Activated naive CD8-positive, alpha-beta T cell (primary cell): ENCODE data around the gene CNTF.

Source experiments
- H3K27ac Mint-ChIP-seq: one replicate; pipeline ENCODE4 v1.8.0; 2021; ENCODE audit warnings: mixed read lengths
- H3K27me3 Mint-ChIP-seq: one replicate; pipeline ENCODE4 v1.8.0; 2021; ENCODE audit warnings: mixed read lengths
- H3K36me3 Mint-ChIP-seq: one replicate; pipeline ENCODE4 v1.8.0; 2021; ENCODE audit warnings: mixed read lengths
- H3K4me1 Mint-ChIP-seq: one replicate; pipeline ENCODE4 v1.8.0; 2021; ENCODE audit warnings: low read depth, mixed read lengths
- H3K4me3 Mint-ChIP-seq: one replicate; pipeline ENCODE4 v1.8.0; 2021; ENCODE audit warnings: mild to moderate bottlenecking, mixed read lengths
- H3K9me3 Mint-ChIP-seq: one replicate; pipeline ENCODE4 v1.8.0; 2021; ENCODE audit warnings: low read depth, mixed read lengths

CNTF gene

DNA sequence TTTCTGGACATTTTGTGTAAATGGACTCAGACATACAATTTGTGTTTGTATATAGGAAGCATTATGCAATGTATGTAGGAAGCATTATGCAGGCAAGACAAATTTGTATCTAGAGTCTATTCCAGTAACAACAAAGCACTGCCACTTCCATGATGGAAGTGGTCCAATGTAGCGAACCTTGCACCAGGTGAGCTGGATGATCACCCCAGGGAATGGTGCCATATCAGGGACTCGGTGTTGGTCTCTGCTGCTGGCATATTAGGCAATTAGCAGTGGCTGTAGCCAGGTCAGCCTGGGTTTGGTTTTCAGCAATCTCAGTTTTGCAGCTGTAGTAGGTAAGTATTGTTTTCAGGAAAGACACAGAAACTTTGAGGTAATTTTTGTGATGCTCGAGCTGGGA is 30.8 kb upstream of the CNTF start:
- H3K36me3 Mint-ChIP-seq = peaks cover 19% of the 10 kb centered on the region
- H3K9me3 Mint-ChIP-seq = no peaks in the 10 kb centered on the region
- H3K27me3 Mint-ChIP-seq = no peaks in the 10 kb centered on the region
- no peak overlapping the region for H3K4me3 Mint-ChIP-seq
- peak overlapping the region; percentile 30 for H3K27ac Mint-ChIP-seq
- peaks cover 80% of the 10 kb centered on the region for H3K4me1 Mint-ChIP-seq

DNA sequence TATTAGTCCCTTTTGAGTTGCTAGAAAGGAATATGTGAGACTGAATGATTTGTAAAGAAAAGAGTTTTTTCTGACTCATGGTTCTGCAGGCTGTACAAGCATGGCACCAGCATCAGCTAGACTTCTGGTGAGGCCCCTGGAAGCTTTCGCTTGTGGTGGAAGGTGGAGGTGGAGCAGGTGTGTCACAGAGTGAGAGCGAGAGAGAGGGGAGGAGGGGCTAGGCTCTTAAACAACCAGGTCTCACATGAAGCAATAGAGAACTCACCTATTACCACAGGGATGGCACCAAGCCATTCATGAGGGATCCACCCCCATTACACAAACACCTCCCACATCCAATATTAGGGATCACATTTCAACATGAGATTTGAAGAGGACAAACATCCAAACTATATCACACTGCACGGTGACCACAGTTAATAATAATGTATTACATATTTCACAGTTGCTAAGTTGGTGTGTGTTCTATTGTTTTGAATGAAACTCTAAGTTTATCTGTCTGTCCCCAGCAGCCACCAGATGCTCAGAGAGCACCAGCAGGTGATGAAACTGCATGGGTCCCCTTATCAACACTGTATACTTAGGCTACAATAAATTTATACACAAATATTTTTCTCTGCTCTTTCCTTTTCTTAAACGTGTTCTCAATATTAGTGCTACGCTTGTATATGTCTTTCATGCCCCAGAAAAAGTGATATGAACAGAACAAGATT is 29.5 kb upstream of the CNTF start:
- Mint-ChIP-seq H3K9me3 (no peaks in the 10 kb centered on the region), H3K4me3 (peak overlapping the region; percentile 67), H3K27ac (peak overlapping the region; percentile 94), H3K36me3 (peaks cover 15% of the 10 kb centered on the region), H3K4me1 (peaks cover 82% of the 10 kb centered on the region), H3K27me3 (no peaks in the 10 kb centered on the region)

DNA sequence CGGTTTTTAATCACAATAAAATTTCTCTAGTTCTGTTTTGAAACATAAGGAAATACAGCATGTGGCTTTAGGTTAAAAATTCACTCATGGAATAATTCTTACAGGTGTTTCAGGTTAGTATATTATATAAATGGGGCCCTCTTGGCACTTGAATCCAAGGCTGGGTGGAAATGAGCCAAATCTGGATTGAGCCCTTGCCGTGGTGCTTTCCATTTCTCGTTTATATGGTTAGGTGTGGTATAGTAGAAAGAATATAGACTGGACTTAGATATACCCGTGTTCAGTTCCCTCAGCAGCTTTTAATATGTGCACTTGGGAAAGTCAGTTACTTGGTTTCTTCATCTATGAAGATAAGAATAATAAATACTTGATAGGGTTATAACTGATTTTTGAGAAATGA is 27.6 kb upstream of the CNTF start:
- Mint-ChIP-seq H3K9me3 (no peaks in the 10 kb centered on the region), H3K27me3 (no peaks in the 10 kb centered on the region), H3K27ac (no peak overlapping the region), H3K4me3 (no peak overlapping the region), H3K36me3 (peaks cover 20% of the 10 kb centered on the region), H3K4me1 (peaks cover 92% of the 10 kb centered on the region)

DNA sequence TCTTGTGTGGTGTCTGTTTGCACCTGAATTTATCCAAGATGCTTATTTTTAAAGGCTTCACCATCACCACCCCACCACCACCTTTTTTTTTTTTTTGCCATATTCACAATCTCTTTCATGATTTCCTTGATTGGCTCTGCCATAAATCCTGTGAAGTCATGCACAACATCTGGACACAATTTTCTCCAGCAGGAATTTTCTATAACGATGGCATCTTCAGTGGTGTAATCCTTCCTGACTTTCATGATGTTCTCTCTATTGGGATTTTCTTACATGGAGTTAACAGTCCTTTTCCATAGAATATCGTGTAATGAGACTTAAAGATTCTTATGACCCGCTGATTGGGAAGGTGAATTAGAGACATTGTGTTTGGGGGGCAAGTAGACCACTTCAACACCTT is 25.8 kb upstream of the CNTF start:
- peak overlapping the region; percentile 48 for H3K4me3 Mint-ChIP-seq
- H3K36me3 Mint-ChIP-seq = peaks cover 19% of the 10 kb centered on the region
- no peaks in the 10 kb centered on the region for H3K27me3 Mint-ChIP-seq
- H3K9me3 Mint-ChIP-seq = no peaks in the 10 kb centered on the region
- H3K4me1 Mint-ChIP-seq = peaks cover 95% of the 10 kb centered on the region
- H3K27ac Mint-ChIP-seq = peak overlapping the region; percentile 88

DNA sequence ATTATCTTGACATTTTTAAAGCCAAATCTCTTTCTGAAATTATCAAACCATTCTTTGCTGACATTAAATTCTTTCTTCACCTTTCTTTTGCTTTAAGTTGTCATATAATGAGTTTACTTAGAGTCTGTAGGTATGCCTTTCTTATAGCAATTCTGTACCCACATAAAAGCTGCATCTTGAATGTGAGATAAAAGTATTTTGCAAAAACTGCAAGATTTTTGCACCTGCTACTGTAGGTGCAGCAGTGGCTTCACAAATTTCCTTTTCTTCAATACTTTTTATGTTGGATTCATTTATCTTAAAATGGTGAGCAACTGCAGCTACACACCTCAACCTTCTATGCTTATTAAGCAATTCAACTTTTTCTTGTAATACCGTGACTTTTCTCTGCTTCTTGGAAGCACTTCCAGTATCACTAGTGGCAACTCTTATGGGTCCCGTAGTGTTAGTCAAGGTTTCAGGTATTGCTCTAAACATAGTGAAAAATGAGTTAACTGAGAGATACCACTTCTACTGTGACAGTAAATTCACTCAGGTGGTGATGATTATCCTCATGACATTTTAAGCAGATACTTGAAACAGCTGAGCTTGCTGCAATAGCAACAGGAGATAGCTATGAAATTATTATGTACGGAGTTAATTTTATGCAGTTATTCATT is 24.9 kb upstream of the CNTF start:
- peaks cover 96% of the 10 kb centered on the region for H3K4me1 Mint-ChIP-seq
- peaks cover 19% of the 10 kb centered on the region for H3K36me3 Mint-ChIP-seq
- peak overlapping the region; percentile 88 for H3K27ac Mint-ChIP-seq
- H3K4me3 Mint-ChIP-seq = peak overlapping the region; percentile 40
- no peaks in the 10 kb centered on the region for H3K9me3 Mint-ChIP-seq
- H3K27me3 Mint-ChIP-seq = no peaks in the 10 kb centered on the region

DNA sequence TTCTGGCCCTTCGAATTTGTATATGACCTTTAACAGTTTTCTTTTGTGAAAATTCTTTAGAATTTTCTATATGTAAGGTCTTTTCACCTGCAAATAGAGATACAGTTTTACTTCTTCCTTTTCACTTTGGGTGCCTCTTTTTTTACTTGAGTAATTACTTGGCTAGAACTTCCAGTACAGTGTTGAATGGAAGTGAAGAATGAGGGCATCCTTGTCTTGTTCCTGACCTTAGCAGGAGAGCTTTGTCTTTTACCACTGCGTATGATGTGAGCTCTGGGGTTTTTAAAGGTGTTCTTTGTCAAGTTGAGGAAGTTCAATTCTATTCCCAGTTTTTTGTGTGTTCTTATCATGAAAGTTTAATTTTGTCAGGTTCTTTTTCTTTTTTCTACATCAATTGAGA is 22.0 kb upstream of the CNTF start:
- H3K4me1 Mint-ChIP-seq = peaks cover 97% of the 10 kb centered on the region
- peak overlapping the region; percentile 47 for H3K27ac Mint-ChIP-seq
- peak overlapping the region; percentile 22 for H3K4me3 Mint-ChIP-seq
- no peaks in the 10 kb centered on the region for H3K27me3 Mint-ChIP-seq
- peaks cover 4% of the 10 kb centered on the region for H3K9me3 Mint-ChIP-seq
- peaks cover 30% of the 10 kb centered on the region for H3K36me3 Mint-ChIP-seq

DNA sequence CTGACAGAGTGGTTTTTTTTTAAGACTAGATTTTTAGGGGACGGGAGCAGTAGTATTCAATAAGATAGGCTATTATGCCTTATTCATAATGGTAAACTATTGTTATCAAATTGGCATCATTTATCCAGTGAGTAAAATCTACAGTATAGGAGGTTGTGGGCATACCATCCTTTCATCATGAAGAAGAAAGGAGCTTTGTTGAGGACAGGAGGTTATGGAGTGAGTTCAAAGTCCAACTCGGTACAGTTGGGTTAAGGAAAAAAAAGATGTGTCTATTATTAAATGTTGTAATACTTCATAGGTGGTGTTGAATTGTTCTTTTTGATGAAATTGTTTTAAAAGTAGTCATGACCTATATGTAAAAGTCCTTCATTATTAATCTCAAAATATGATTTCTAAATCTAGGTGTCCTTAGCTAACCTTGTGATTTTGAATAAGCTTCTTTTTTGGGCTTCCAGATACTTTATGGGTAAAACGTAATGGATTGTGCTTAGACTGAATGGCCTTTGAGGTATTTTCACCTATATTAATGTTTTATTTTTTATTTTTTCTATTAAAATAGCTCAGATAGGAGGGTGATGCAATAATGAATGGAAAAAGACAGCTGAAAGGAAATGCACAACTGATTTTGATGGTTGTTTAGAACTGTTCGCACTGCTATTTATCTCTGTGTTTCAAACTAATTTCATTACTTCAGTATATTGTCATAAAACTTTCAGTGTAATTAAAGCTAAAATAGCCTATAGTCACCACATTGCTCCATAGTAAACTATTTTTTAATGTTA is 15.3 kb upstream of the CNTF start:
- peak overlapping the region; percentile 35 for H3K4me3 Mint-ChIP-seq
- H3K9me3 Mint-ChIP-seq = peaks cover 4% of the 10 kb centered on the region
- peaks cover 61% of the 10 kb centered on the region for H3K4me1 Mint-ChIP-seq
- H3K27me3 Mint-ChIP-seq = no peaks in the 10 kb centered on the region
- peak overlapping the region; percentile 54 for H3K27ac Mint-ChIP-seq
- peaks cover 28% of the 10 kb centered on the region for H3K36me3 Mint-ChIP-seq

DNA sequence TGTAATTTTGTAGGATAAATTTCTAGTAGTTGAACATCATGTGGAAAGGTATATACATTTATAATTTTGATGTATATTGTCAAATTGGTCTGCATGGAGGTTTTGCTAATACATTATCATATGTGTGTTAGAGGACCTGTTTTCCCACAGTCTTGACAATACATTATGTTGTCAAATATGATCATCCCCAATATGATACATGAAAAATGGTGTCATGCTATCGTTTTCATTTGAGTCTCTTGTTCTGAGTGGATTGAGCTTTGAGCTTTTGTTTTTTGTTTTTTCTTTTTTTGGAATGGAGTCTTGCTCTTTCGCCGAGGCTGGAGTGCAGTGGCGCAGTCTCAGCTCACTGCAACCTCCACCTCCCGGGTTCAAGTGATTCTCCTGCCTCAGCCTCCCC is 14.1 kb upstream of the CNTF start:
- H3K27ac Mint-ChIP-seq = no peak overlapping the region
- peaks cover 26% of the 10 kb centered on the region for H3K36me3 Mint-ChIP-seq
- H3K4me3 Mint-ChIP-seq = no peak overlapping the region
- no peaks in the 10 kb centered on the region for H3K9me3 Mint-ChIP-seq
- H3K27me3 Mint-ChIP-seq = no peaks in the 10 kb centered on the region
- H3K4me1 Mint-ChIP-seq = peaks cover 49% of the 10 kb centered on the region

DNA sequence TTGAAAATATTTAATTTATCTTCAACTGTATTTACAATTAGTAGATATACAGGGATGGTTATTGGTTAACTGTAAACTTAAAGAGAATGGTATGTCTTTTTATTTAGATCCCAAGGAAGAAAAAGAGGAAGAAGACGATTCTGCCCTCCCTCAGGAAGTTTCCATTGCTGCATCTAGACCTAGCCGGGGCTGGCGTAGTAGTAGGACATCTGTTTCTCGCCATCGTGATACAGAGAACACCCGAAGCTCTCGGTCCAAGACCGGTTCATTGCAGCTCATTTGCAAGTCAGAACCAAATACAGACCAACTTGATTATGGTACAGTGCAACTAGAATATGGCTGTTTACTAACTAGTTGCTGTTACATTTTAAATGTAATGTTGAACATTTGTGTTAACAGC is 12.7 kb upstream of the CNTF start:
- Mint-ChIP-seq H3K36me3 (peaks cover 24% of the 10 kb centered on the region), H3K27ac (no peak overlapping the region), H3K9me3 (no peaks in the 10 kb centered on the region), H3K27me3 (no peaks in the 10 kb centered on the region), H3K4me3 (no peak overlapping the region), H3K4me1 (peaks cover 36% of the 10 kb centered on the region)

DNA sequence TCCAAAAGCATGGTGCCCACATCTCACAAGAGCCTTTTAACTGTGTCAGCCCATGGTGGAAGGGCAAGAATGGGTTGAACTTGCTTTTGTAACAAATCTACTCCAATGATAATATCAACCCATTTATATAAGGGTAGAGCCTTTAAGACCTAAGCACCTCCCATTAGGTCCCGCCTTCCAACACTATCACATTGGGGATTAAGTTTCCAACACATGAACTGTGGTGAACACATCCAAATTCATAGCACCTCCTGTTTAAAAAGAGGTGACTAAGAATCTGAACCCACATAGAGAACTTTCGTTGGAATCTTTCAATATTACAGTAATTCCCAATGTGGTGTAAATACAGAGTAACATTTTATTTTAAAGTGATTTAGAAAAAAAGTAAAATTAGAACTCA is 9.2 kb upstream of the CNTF start:
- Mint-ChIP-seq H3K27ac (no peak overlapping the region), H3K4me1 (peaks cover 14% of the 10 kb centered on the region), H3K27me3 (no peaks in the 10 kb centered on the region), H3K9me3 (no peaks in the 10 kb centered on the region), H3K4me3 (no peak overlapping the region), H3K36me3 (peaks cover 27% of the 10 kb centered on the region)

DNA sequence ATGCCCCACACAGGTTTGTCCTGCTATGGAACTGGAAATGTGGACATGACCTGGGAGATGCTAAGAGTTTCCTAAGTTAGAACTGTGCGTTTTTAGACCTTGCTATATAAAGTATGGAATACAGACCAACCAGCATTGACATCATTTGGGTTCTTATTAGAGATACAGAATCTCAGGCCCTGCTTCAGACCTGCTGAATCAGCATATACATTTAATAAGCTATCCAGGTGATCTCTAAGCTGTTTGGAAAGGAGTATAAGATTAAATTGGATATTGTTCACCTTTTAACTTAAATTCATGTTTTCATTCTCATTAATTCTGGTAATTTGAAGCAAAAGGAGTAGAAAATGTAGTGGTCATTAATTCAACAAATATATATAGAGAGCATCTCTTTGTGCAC is 6.9 kb upstream of the CNTF start:
- peaks cover 29% of the 10 kb centered on the region for H3K36me3 Mint-ChIP-seq
- H3K27ac Mint-ChIP-seq = no peak overlapping the region
- no peaks in the 10 kb centered on the region for H3K9me3 Mint-ChIP-seq
- no peak overlapping the region for H3K4me3 Mint-ChIP-seq
- peaks cover 15% of the 10 kb centered on the region for H3K4me1 Mint-ChIP-seq
- no peaks in the 10 kb centered on the region for H3K27me3 Mint-ChIP-seq

DNA sequence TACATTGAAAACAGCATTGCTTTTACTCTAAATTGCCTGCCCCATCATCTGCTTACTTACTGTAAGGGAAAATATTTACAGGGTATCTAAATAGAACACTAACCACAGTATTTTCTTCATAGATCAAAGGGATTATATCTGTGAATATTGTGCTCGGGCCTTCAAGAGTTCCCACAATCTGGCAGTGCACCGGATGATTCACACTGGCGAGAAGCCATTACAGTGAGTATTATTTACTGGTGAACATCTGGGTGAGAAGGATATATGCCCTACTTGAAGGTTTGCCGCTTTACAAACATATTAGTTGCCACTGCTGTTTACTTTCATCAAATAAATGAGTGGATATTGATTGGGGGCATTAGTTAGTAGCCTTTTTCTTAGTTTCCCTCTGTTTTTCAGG is 5.9 kb upstream of the CNTF start:
- Mint-ChIP-seq H3K27ac (no peak overlapping the region), H3K9me3 (no peaks in the 10 kb centered on the region), H3K4me3 (no peak overlapping the region), H3K4me1 (peaks cover 17% of the 10 kb centered on the region), H3K27me3 (no peaks in the 10 kb centered on the region), H3K36me3 (peaks cover 24% of the 10 kb centered on the region)

DNA sequence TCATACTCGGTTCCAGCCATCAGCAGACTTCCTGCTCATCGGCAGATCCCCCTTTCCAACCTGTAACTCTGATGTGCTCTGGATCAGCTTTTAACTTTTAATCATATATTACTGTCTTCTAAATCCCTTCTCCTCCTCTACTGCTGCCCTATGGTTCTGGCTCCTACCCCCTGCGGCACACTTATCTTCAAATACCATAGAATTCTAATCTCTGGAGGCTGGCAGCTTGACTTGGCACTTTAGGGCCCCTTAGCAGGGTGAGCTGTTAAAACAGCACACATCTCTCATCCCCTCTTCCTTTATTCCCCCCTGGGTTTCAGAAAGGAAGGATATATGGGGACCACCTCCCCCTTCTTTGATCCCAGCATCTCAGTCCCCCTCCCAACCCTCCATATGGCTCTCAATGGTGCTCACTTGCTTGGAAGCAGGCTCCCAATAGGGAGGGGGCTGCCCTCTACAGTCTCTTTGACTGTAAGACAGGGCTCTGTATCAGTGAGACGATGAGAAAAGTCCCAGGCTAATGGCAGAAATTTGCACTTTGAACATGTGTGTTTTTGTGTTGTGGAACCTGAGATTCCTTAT is 4.4 kb upstream of the CNTF start:
- Mint-ChIP-seq H3K4me1 (peaks cover 25% of the 10 kb centered on the region), H3K36me3 (peaks cover 23% of the 10 kb centered on the region), H3K27ac (peak overlapping the region; percentile 83), H3K27me3 (no peaks in the 10 kb centered on the region), H3K9me3 (no peaks in the 10 kb centered on the region), H3K4me3 (no peak overlapping the region)

DNA sequence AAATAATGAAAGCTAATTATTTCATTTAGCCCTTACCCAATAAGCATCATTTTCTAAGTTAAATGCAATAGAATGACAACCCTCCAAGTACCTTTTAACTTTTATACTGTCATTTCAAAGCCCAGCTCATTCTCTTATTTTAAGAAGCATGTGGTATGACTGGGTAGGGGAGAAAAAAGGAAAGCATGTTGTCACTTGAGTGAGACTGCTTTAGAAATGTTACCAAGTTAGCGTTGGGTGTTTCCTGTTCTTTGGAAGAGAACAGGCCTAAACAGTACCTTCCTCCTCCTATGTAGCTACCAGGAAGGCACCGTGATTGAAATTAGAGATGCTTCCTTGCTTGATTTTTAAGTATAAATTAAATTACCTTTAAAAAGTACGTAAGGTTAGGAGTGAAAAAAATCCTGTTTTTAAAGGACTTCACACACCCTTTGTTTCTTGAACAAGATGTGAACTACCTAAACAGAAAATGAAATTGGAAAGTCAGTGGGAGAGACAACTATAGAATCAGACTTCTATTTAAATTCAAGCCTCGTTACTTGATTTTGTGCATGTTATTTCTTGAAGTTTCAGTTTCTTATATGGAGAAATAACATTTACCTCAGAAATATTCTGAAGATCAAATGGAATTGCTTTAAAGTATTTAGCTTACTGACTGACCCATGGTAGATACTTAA is 741 bp upstream of the CNTF start:
- Mint-ChIP-seq H3K27me3 (no peaks in the 10 kb centered on the region), H3K9me3 (no peaks in the 10 kb centered on the region), H3K4me1 (peaks cover 25% of the 10 kb centered on the region), H3K27ac (peak overlapping the region; percentile 76), H3K4me3 (peak overlapping the region; percentile 34), H3K36me3 (peaks cover 21% of the 10 kb centered on the region)
